Measurements from ENCODE around the gene LIN7B. TPM values are rescaled to one million over a fixed set of nuclear protein-coding genes. Genes with fewer than 3 reads are reported as not detected.
A peak's percentile ranks its signal among the peaks of the same experiment; 100 is the strongest.

LIN7B gene
- total and polyA plus RNA-seq, 9 of the 15 experiments (the other 6 are each of a cell fraction or from before 2014, with no cell fraction given): 0.89 to 15.7 (median 4.0) TPM

- TF ChIP-seq ZNF512 (tag; IDR thresholded peaks at IDR 0.05) (no peak), ZNF12 (CRISPR knock-in tag; IDR thresholded peaks at IDR 0.05) (no peak), ZBTB8A (IDR thresholded peaks at IDR 0.05; ENCODE audit: partially characterized antibody) (no peak), ZBTB17 (CRISPR knock-in tag; IDR thresholded peaks at IDR 0.05) (peak; percentile 62; the same call in 1 of the 2 replicates), DPF2 (IDR thresholded peaks at IDR 0.05) (peak; percentile 52; the same call in 1 of the 2 replicates), ZNF253 (CRISPR knock-in tag; conservative IDR thresholded peaks at IDR 0.05) (no peak), MLLT1 (IDR thresholded peaks at IDR 0.05) (peak in 1 of 2 experiments; percentile 79; a peak in 1 of 4 replicates), NR2F6 (CRISPR knock-in tag; IDR thresholded peaks at IDR 0.05) (peak; percentile 72; the same call in 1 of the 2 replicates), MXI1 (IDR thresholded peaks at IDR 0.05; ENCODE audit: low read depth, low read length) (no peak), SREBF1 (IDR thresholded peaks at IDR 0.05; ENCODE audit: borderline replicate concordance, low read depth, low read length) (no peak), SNRNP70 (optimal IDR thresholded peaks at IDR 0.05; ENCODE audit: low read depth, low read length) (no peak), ZBED1 (IDR thresholded peaks at IDR 0.05) (peak; percentile 83), PTBP1 (IDR thresholded peaks at IDR 0.05; ENCODE audit: low read depth, low read length) (no peak), ZNF23 (CRISPR knock-in tag; IDR thresholded peaks at IDR 0.05) (no peak), TAF7 (tag; IDR thresholded peaks at IDR 0.05) (peak; percentile 97), MBD2 (IDR thresholded peaks at IDR 0.05; ENCODE audit: borderline replicate concordance, low read depth) (peak; percentile 79), TAF15 (IDR thresholded peaks at IDR 0.05; ENCODE audit: low read depth, low read length) (no peak), KDM1A (IDR thresholded peaks at IDR 0.05) (no peak), SNAPC5 (CRISPR knock-in tag; IDR thresholded peaks at IDR 0.05) (no peak), STAT5A (IDR thresholded peaks at IDR 0.05; ENCODE audit: borderline replicate concordance, low read length) (peak; percentile 26; the same call in 1 of the 2 replicates), ATF6 (CRISPR knock-in tag; IDR thresholded peaks at IDR 0.05) (no peak), ZNF57 (CRISPR knock-in tag; IDR thresholded peaks at IDR 0.05) (no peak), E2F1 (CRISPR knock-in tag; IDR thresholded peaks at IDR 0.05) (peak; percentile 73; the same call in 1 of the 2 replicates)
These were observed 28.9 kb upstream of the LIN7B start, which contains the start of gene SNRNP70 (continued) for GRCh38 chr19:49085020-49085867.
